GM18526 (cell line): ENCODE results near the gene PAWR.

Experiments used
- POLR2A ChIP-seq: IDR thresholded peaks from 3 replicates; pipeline ENCODE4 v1.6.1; 2011; ENCODE audit not compliant: insufficient read length; ENCODE audit errors: extremely low read depth

PAWR gene

DNA sequence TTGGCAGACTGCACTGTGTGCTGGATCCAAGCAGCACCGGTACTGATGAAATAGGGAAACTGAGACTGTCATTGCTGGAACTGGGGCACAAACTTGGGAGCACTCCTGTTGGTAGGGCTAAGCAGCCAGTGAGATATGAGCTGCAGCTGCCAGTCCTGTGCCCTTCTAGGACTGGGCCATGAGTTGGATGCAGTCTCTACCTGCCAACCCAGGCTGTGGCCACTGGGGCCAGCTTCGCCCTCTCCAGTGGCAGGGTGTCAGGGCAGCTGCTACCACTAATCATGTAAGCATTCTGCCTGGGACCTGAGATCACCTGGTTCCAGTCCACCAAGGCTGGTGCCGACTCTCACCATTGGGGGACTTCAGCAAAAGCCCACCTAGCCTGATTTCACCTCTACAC, 121.1 kb downstream of the PAWR start:
- TF ChIP-seq POLR2A = no peak

DNA sequence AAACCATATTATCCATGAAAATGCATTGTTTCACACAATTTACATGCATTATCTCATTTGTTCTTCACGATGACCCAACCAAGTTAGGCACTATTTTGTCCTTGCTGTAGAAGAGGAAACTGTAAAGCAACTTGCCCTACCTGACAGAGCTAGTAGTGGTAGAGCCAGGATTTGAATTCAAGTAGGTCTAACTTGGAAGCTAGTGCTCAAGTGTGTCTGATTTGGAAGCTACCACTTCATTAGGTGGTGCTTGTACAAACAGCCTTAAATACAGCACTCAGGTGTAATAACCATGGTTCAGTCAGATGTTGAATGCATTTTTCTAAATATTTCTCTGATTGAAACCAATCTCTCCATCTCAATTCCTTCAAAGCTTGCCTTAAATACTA, 123.6 kb downstream of the PAWR start:
- TF ChIP-seq POLR2A = no peak

- TF ChIP-seq POLR2A = no peak
These were observed 124.2 kb downstream of the PAWR start for GRCh38 chr12:79566452-79567174.

DNA sequence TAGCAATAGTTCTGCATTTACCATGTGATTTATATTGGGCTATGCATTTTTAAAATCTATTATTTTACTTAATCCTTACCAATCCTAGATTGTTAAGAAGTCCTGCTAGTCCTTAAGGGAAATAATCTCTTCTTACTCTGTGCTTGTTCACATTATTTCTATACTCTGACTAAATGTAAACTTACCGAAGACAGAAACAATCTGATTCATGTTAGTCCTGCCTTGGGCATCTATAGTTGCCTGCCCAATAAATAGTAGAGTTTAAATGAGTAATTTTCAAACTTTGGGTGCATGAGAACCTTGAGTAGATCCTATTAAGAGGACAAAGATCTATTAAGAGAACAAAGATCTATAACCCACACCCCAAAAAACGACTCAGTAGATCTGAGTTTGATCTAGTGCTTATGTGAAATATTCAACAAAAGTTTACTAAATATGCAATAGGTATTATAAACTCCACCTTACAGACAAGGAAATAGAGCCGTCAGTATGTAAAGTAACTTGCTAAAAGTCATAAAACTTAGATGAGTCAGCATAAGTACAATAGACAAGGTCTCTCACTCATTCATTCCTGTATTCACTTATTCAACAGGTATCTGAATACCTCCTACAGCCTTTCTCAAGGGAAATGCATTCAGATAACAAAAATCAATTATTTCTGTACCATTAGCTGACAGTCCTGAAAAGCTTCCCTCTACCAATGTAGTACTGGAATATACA, 127.6 kb downstream of the PAWR start:
- no peak for TF ChIP-seq POLR2A

DNA sequence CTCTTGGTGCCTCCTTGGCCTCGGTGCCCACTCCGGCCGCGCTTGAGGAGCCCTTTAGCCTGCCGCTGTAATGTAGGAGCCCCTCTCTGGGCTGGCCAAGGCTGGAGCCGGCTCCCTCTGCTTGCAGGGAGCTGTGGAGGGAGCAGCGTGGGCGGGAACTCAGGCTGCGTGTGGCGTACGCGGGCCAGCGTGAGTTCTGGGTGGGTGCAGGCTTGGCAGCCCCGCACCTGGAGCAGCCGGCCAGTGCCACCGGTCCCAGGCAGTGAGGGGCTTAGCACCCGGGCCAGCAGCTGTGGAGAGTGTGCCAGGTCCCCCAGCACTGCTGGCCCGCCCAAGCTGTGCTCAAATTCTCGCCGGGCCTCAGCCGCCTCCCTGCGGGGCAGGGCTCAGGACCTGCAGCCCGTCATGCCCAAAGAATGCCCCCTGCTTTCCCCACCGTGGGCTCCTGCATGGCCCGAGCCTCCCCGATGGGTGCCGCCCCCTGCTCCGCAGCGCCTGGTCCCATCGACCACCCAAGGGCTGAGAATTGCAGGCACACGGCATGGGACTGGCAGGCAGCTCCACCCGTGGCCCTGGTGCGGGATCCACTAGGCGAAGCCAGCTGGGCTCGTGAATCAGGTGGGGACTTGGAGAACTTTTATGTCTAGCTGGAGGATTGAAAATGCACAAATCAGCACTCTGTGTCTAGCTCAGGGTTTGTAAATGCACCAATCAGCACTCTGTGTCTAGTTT, 129.2 kb downstream of the PAWR start:
- TF ChIP-seq POLR2A = no peak

- TF ChIP-seq POLR2A = no peak
These were observed 130.4 kb downstream of the PAWR start for GRCh38 chr12:79560225-79560889.

GRCh38 chr12:79559591-79559990, 131.2 kb downstream of the PAWR start:
- no peak for TF ChIP-seq POLR2A

- TF ChIP-seq POLR2A = no peak
These were observed 131.8 kb downstream of the PAWR start for GRCh38 chr12:79558924-79559469.

GRCh38 chr12:79557690-79558315, 133.0 kb downstream of the PAWR start:
- TF ChIP-seq POLR2A = no peak

DNA sequence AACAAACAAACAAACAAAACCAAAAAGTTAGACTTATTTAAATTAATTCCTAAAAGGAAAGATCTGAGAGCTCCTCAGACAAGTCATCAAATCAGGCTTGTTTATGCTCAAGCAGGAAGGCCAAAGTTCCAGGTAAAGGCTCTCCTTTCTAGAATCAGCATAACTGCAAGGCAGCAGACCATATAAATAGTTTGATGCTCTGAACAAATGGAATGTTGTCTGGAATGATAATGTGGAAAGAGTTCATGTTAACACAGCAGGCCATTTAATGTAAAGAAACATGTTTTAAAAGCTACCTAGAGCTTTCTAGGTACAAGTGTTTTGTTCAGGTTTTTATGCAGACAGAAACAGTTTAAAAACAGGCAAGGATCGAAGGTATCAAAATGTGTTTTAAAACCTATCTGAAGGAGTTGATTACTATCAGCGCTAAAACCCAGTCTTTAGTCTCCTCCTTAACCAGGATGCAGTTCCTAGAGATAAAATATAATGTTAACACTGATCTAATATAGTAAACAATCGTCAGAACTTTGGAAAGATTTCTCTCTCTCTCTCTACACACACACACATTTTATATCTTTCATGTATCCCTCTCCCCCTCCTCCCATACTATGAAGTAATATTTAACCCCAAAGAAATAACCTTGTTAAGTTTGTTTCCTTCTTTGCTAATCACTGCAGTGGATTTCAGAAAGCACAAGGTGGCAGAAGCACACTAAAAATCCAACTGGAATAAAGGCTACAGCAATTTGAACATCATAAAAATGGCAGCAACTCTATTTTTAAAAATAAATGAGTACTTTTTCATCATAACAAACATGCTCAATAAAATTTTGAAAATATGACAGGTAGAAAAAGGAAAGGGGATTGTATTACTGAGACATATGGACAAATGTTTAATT, 135.5 kb downstream of the PAWR start:
- TF ChIP-seq POLR2A = no peak

- no peak for TF ChIP-seq POLR2A
These were observed 136.7 kb downstream of the PAWR start for GRCh38 chr12:79553863-79554574.

DNA sequence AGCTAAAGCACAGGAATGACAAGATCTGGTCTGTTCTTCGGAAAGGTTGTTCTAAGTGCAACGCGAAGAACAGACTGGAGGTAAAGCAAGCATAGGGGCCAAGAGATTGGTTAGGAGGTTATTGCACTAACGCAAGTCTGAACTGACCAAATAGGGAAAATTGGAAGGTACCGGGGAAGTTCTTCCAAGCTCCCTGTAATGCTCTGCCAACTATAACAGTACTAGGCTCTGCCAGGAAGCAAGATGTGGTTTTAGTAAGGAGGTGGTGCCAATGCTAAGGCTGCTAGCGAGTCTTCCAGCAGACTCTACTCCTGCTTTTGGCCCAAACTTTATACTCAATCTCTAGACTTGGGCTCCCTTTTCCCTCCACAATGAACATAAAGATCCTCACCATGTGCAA, 138.6 kb downstream of the PAWR start:
- no peak for TF ChIP-seq POLR2A

GRCh38 chr12:79549531-79550271, 141.1 kb downstream of the PAWR start:
- TF ChIP-seq POLR2A = no peak

- no peak for TF ChIP-seq POLR2A
These were observed 142.2 kb downstream of the PAWR start for GRCh38 chr12:79548610-79548924.
